GM19043 (cell line): ENCODE measurements around the gene HDAC4.

Experiments used
- ATAC-seq: cut with Tn5 transposase; IDR thresholded peaks from one replicate; pipeline ENCODE4 v1.9.1; 2021; ENCODE audit warnings: low read depth; ENCODE audit not compliant: unreplicated experiment

The HDAC4 gene

DNA sequence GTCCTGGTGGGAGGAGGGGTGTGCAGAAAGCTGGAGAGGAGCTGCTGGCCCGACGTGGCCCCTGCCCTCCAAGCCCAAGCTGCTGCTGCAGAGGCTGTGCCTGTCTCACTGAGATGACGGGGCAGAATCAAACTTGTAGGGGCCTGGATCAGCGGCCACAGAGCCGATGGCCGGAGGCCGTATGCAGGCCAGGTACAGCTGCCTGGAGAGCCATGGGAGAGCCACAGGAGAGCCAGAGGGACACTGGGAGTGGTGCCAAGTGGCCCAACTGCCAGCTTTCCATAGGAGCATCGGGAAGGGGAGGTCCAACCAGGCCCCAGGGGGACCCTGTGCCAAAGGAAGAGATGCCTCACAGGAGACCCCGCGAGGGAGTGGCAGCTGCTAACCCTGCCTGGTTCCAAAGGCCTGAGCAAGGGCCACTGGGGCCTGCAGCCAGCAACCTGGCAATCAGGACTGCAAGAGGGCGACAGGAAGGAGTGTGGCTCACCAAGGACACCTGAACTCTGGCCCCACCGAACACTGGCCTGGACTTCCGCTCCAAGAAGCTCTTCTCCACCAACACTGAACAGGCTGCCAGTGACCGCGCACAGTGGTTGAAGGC is 70.7 kb downstream of the HDAC4 start:
- ATAC-seq = no peak

DNA sequence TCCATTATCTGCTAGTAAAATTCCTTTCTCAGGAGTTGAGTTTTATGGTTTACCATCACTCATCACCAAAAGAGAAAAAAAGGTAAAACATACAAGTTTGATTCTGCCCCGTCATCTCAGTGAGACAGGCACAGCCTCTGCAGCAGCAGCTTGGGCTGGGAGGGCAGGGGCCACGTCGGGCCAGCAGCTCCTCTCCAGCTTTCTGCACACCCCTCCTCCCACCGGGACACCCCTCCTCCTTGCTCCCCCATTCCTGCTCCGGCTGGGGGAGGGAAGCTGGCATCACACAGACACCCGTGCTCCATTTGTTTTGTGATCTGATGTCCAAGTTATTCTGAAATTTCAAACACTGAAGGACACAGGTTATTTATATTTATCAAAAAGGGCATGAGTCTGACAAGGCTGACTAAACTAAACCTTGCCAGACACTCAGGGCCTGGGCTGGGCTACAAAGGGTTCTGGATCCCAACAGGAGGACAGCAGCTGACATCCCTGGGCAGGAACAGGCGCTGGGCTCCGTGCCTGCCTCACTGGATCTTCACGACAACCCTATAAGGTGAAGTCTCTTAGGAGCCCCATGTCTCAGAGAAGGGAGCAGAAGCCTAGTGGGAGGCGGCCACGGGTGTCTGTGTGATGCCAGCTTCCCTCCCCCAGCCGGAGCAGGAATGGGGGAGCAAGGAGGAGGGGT is 71.4 kb downstream of the HDAC4 start:
- no peak for ATAC-seq

DNA sequence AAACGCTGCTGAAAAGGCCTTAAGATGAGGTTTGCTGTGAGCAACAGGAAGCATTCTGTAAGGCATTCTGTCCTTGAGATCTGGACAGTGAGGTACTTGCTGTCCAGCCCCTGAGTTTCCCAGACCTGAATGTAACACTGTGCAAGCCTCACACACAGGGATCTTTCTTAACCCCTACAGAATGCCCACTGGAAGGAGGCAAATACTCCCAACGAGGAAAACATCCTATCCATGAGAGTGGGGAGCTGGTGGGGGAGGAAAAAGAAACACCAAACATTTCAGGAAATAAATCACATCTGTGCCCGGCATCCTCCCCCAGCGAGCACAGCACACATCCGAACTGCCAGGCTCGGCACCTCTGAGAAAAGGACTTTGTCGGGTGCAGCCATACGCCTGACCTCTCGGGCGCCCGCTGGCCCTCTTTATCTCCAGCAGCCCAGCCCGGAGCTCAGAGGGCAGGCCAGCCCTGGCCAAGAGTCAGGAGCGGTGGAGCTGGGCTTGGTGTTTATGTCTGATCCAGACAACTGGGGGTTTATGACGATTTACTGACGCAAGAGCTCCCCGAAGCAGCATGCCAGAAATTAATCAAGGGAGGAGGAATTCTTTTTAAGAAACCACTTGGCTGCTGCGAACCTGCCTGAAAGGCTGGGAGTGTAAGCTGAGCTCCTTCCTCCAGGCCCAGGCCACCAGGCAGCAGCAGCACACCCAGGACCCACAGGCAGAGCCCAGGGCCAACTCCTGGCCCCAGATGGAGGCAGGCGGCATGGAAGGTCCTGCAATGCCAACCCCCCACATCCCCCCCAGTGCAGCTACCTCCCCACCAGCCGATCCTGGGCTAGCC is 72.2 kb downstream of the HDAC4 start:
- ATAC-seq = no peak

DNA sequence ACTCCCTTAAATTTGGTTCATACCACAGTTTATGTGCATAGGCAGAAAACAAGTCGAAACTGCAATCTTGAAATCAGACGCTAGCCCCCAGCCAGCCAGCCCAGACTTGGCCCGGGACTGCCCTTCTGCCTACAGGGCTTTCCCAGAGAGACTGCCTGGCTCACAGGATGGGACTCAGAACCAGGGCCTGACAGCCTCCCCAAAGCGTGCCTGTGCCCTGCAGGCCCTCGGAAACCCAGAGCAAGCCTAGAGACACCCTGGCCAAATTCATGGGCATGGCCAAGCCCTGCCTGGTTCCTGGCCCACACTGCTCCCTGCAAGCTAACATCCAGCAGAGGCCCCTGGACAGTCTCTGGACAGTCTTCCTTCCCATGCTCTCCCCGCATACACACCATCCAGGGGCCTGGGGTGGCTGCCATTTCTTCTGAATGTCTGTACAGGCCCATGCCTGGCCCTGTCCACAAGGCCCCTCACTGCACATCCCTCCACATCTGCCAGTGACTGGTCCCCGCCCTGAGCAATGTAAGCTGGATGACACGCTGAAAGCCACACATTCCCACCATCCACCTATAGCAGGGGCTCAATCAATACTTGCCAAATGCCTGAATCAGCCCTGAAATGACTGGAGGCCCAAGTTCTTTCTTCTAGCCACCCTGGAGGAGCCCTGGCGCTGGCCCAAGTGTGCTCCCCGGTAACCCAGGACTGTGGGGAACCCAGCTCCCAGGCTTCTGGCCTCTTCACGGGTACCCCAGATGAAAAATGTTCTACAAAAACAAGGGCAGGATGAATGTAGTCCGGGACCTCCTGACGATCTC is 73.1 kb downstream of the HDAC4 start:
- peak; percentile 32 for ATAC-seq

DNA sequence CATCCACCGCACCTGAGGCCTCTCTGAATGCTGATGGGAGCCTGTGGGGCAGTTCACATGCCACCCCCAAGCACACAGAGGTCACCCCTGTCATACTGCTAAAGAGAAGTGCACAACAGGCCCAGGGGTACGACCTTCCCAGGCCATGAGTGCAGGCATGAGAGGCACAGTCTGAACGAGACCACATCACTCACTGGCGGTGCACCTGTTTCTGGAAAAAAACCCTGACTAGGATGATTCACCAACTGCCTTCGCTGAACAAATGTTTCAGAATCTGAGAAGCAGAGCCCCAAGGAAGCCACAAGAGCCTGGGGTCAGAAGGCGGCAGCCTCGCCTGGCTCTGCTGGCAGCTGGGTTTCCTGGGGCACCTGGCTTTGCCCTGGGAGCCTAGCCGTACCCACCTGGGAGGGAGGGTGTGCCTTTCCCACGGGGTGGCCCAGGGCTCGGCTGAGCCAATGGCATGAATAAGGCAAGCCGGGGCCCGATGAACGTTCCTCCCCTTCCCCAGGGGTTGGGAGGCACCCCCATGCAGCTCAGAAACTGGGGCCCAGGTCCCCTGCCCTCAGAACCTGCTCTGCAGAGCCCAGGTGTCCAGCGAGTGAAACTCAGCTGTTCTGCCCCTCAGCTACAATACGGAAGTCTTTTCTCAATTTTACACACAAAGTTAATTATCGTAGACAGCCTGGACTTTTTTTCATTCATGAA is 73.8 kb downstream of the HDAC4 start:
- ATAC-seq = peak; percentile 85

DNA sequence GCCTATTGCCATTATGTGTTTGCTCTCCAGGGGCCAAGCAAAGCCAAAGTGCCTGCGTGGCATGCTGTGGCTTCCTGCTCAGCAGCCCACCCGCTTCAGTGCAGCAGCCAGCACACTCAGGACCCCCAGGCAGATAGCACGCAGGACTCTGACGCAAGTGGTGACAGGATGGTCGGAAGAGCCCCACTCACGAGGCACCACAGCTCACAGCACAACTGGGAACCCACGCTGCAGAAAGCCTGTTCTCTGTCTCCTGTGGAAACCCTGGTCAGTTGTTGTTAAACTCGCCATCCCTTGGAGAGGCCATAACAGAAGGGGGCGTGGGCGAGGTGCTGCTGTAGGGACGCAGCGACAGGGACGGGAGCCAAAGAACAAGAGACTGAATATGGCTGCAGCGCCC is 76.4 kb downstream of the HDAC4 start:
- no peak for ATAC-seq

DNA sequence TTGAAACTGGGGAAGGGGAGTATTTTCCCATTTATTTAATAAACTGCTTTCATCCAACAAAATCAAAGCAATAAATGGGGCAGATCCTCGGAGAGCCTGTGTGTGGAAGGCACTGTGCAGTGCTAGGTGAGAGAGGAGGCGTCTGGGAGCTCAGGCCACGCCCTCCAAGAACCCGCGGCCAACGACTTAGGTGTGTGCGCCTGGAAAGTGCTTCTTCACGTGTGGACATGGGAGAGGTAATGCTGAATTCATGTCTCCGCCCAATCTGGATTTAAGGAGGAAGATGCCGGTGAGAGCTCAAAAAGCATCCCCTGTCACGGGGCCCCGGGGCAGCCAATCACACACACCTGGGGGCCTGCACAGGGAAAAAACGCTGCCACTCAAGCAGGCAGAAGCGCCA is 77.4 kb downstream of the HDAC4 start:
- no peak for ATAC-seq

DNA sequence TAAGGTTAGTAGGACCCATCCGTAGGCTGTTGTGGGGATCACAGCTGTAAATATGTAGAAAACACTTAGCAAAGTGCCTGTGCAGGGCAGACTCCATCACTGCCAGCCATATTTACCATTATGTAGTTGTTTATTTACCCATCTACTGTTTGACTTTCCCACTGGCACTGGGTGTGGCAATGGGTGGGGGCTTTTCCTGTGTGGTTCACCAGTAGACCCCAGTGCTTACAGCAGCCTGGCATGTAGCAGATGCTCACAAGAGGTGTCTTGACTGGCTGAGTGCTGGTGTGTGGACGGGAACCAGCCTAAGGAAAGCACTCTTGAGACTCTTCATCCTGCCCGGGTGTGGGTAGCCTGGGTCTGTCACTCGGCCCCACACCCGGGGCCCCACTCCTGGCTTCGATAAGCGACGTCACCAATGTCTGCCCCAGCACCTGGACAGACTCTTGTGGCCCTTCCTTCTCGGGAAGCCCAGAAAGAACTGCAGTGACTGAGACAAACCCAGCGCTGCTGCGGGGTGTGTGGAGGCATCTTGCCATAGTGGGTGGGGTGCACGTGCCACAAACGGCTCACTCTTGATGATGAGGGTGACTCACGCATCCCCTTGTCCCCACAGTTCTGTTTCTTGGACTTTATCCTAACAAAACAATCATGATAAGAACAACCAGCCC is 78.3 kb downstream of the HDAC4 start:
- no peak for ATAC-seq

DNA sequence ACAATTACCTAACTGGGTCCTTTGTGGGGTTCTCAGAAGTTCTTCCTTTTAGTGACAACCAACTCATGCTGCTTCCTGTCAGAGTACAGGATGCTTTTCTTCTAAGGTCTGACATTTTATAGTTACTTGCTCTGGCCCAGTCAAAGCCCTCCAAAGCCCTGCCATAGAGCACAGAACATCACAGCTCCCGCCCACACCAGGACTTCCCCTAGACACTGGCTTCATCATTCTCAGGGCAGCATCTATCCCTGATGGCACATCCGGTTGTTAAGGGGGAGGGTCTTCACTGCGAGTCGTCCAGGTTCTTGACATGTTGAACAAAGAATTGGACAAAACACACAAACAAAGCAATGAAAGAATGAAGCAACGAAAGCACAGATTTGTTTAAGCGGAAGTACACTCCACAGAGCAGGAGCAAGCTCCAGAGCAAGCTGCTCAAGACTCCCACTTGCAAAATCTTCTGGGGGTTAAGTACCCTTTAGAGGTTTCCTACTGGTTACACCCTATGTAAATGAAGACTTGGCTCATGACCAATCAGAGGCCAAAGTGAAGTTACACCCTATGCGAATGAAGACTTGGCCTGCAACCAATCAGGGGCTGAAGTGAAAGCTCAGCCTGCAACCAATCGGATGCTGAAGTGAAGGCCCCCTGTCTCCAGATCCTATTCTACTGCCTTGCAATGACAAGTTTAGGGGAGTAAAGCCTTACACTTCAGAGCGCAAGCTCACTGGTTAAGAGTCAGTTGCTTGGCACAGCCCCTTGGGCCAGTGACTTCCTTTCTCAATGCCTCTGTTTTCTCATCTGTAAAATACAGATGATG is 79.0 kb downstream of the HDAC4 start:
- no peak for ATAC-seq

DNA sequence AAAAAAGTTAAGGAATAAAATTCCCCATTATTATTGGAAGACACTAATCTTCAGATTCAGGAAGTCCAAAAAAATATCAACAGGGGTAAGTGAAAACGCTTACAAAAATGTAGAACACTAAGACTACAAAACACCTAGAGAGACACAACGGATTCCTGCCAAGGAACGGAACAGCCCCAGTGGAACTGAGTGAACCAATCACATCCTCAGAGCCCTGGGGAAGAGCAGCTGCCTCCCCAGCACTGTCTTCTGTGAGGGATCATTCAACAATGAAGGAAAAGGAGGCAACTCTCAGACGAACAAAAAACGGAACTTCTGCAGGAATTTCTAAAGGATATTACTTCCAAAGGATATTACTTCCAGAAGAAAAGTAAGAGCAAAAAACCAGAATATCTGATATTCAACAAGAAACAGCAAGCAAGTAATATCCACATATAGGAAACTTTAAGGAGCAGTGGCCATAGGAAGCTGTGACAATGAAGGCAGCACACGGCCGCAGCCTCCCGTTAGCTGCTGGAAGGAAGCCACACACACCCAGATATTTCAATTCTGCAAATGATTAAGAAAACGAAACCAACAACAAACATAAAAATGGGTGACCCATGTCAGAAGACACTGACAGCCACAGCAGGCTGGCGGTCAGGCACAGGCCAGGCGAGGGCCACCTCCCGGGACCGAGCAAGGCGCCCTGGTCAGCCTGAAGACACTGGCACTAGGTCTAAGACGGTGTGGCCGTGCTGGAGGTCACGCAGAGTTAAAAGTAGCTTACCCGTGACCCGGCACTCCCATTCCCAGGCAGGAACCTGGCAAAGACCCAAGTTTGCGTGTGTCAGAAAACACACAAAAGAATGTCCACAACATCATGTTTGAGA is 81.8 kb downstream of the HDAC4 start:
- ATAC-seq = no peak

DNA sequence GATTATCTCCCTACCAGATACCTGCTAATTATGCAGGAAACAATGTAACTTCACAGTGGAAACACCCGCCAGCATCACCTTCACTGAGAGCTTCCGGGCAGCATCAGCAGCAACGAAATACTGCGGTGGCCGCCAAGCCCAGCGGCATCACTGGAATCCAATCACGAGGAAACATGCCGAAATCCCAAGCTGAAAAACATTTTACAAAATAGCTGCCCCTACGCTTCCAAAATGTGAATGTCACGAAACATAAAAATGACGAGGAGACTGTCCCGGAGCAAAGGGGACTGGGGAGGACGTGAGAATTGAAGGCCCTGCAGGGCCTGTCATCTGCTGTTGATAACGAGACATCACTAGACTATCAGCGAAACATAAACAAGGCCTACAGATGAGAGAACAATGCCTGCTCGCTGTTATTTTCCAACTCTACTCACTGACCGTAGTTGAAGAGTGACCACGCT is 82.6 kb downstream of the HDAC4 start:
- ATAC-seq = no peak

DNA sequence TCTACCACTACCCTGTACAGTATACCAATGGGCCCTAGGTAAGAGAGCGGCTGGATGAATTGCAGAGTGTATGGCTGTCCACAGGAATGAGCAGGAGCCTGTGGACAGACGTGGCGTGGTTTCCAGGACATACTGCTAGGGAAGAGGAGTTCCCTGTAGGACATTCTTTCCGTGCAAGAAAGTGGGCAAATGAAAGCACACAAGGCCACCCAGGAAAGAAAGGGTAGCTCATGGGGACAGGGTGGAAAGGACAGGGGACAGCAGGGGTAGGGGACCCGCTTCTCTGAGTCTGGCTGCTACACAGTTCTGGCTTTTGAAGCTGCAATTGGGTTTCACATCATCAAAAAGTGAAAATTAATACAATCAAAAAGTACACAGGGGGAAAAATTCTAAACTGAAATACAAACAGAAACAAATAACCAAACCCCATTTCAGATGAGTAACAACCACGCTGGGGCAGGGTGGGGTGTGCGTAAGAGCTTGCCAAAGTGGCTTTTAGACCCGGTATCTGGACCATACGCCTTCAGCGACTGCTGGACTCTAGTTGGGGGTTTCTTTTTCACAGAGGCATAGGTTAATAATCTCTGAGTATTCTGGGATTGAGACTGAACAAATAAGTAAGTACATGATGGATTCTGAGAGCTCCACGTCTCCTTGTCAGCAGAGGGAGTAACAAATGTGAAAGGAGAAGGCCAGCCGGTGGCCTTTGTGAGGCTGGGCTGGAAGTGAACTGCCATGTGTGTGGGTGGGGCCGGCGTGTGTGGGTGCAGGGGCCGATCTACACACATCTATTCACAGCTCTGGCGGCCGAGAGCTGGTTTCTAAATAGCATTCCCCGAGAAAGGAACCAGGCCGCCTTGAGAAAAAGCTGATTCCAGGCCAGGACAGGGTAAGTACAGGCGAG is 84.0 kb downstream of the HDAC4 start:
- ATAC-seq = no peak

DNA sequence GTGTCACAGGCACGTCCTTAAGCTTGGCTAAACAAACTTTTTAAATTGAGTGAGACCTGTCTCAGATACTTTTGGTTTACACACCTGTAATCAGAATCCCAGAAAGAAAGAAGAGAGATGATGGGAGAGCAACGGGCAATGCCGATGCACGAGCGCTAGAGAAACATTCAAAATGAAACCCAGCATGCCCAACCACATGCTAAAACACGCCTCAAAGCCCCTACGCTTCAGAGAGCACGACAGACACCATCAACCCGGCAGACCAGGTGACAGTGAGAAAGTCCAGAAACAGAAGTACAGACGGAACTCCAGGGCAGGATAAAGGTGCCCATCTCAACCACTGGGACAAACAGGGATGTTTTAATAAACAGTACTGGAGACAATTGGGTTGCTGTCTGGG is 85.5 kb downstream of the HDAC4 start:
- ATAC-seq = no peak

DNA sequence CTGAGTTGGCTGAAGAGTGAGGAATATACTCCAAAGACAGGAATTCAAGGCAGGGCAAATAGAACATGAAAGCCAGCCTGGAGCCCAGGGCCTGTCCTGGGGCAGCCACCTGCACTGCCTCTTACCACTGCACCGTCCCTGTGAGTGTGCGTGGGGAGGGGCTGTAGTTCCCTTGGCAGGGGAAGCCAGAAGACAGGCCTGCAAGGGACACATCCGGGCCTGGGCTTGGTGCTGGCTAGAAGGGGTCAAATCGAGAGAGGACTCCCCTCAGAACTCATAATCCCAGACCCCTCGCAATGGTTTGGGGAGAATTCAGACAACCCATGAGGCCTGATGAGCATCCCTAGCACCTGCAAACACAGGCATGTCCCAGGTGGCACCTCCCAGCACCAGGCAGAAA is 87.0 kb downstream of the HDAC4 start:
- no peak for ATAC-seq

DNA sequence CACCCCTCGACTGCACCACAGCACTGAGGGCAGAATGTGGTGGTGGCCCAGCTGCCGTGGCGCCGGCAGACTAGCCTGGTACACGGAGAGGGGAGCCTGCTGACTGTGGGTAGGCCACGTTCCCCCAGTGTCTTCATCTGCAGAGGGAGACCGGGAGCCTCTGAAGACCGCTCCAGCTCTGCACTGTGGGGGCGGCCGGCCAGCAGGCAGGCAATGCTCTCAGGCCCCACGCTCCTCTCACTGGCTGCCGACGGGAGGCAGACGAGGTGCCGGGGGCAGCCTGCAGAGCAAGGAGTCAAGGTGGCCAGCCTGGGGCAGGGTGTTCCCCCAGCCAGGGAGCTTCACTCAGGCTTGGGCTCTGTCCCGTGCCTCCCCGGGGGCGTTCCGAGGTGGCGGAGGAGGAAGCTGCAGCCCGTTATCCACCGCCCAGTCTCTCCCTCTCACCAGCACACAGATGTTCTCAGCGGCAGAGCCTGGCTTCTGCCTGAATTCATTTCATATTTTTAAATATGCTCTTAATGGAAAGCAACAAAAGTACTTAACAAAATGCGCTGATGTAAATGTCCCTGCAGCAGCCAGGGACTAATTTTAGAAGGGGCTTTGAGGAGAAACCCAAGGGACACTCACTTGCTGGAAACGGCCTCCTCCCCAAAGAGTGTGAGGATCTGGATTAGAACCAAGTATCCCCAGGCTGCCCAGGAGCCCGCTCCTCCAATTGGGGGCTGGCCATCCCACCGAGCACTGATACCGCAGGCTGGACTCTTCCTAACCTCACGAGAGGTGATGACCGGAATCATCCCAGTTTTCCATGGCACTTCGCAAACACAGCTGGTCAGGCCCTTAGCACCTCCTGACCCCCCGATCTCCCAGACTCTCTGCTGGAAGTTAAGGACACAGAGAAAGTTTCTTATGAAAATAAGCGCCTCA is 87.8 kb downstream of the HDAC4 start:
- no peak for ATAC-seq

DNA sequence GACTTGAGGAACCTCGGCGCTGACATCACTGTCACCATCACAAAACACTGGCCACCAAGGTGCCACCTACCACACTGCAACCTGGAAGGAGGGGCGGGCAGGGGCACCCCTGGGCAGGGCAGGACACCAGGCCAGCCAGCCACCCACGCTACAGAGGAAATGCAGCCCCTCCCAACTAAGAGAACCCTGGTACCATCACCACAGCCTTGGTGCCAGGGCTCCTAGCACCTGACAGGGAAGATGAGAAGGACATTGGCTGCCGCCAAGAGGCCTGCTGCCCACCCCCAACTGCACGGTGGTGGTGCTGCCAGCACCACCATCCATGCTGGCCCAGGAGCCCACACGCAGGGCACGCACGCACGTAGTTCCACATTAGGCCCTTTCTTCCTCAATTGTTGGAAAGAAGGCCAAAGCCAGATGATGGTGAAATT is 88.7 kb downstream of the HDAC4 start:
- ATAC-seq = no peak
